K562 (cell line): ENCODE data around the gene WT1. TPM values are rescaled to one million over a fixed set of nuclear protein-coding genes. Genes with fewer than 3 reads are reported as not detected.

Experiments used
- CBFA2T3 ChIP-seq: fragments of 450-650 bp; IDR thresholded peaks from 2 replicates; pipeline ENCODE4 v1.6.1; 2017
- CREB3 ChIP-seq: fragments of 450-650 bp; conservative IDR thresholded peaks from 2 replicates; pipeline ENCODE4 v1.6.1; 2016; ENCODE audit warnings: missing genetic modification characterization, low read depth, mild to moderate bottlenecking, missing compliant biosample characterization, moderate library complexity
- CTCFL ChIP-seq: IDR thresholded peaks from 2 replicates; pipeline ENCODE4 v1.6.1; 2011; ENCODE audit warnings: borderline replicate concordance, low read depth, mild to moderate bottlenecking, moderate library complexity, low read length; ENCODE audit not compliant: insufficient read depth, poor library complexity, severe bottlenecking
- DNMT1 ChIP-seq: fragments of 450-650 bp; IDR thresholded peaks from 2 replicates; pipeline ENCODE4 v1.6.1; 2016; ENCODE audit warnings: antibody characterized with exemption, mild to moderate bottlenecking
- HOXB6 ChIP-seq: fragments of 250-450 bp; sonication (Bioruptor Pico); IDR thresholded peaks from 2 replicates; pipeline ENCODE4 v1.5.1; 2022; ENCODE audit warnings: mild to moderate bottlenecking, borderline replicate concordance
- JUNB ChIP-seq: fragments of 450-650 bp; formaldehyde crosslinking; conservative IDR thresholded peaks from 2 replicates; pipeline ENCODE4 v1.4.0; 2020; ENCODE audit warnings: mild to moderate bottlenecking
- NBN ChIP-seq: fragments of 450-650 bp; IDR thresholded peaks from 2 replicates; pipeline ENCODE4 v1.6.1; 2016; ENCODE audit warnings: low read depth, mild to moderate bottlenecking
- NR1H2 ChIP-seq: sonication (generic); formaldehyde crosslinking; IDR thresholded peaks from 2 replicates; pipeline ENCODE4 v1.4.0; 2020; ENCODE audit warnings: mild to moderate bottlenecking, missing genetic modification reagents
- PBX2 ChIP-seq, 2 experiments: IDR thresholded peaks in 1 of 2; conservative IDR thresholded peaks in 1 of 2; 2 replicates each; pipeline ENCODE4 v1.6.1; 2016; ENCODE audit warnings: low read depth in 2 of 2, mild to moderate bottlenecking in 1 of 2, missing compliant biosample characterization in 1 of 2, missing genetic modification characterization in 1 of 2, moderate library complexity in 1 of 2
- POLR2AphosphoS2 ChIP-seq: IDR thresholded peaks from 2 replicates; pipeline ENCODE4 v1.6.1; 2012; ENCODE audit warnings: low read length, improper control_type of control experiment
- RREB1 ChIP-seq: fragments of 250-450 bp; sonication (Bioruptor Pico); IDR thresholded peaks from 2 replicates; pipeline ENCODE4 v1.4.0; 2020
- SMARCE1 ChIP-seq: fragments of 450-650 bp; IDR thresholded peaks from 2 replicates; pipeline ENCODE4 v1.7.1; 2016; ENCODE audit warnings: mild to moderate bottlenecking
- USF1 ChIP-seq: sonication (generic); formaldehyde crosslinking; IDR thresholded peaks from 2 replicates; pipeline ENCODE4 v1.9.0; 2022; ENCODE audit warnings: mild to moderate bottlenecking, missing genetic modification reagents
- polyA plus RNA-seq, 8 experiments: library from polyadenylated mRNA; depleted of rRNA in 4 of 8; stranded (reverse) in 5 of 8; unstranded in 3 of 8; fragments of >200 nt; fragmentation: Nextera tagmentation in 2 of 8; fragmentation: Illumina TruSeq in 1 of 8; extraction: Ambion mirVana in 2 of 8; extraction: Trizol in 1 of 8; gene quantifications; 2 replicates each; pipeline versions ENCODE4 v1.2.1 to v1.2.3, GENCODE V29; 2011 to 2014; ENCODE audit warnings: inconsistent platforms in 1 of 8, missing spikeins in 1 of 8
- total RNA-seq, 7 experiments: library from RNA; depleted of rRNA in 6 of 7; stranded (reverse); fragments of >200 nt in 6 of 7; fragmentation: Illumina TruSeq in 2 of 7; extraction: Trizol in 2 of 7; gene quantifications; 2 replicates each; pipeline versions ENCODE4 v1.2.1 to v1.2.3, GENCODE V29; 2011 to 2021; ENCODE audit warnings: low replicate concordance in 1 of 7

WT1 gene
- total and polyA plus RNA-seq, 9 of the 15 experiments (the other 6 are each of a cell fraction or from before 2014, with no cell fraction given): 7.1 to 33.8 (median 19.4) TPM

GRCh38 chr11:32420937-32421901, 14.1 kb downstream of the WT1 start (continued):
- TF ChIP-seq CTCFL (no peak), HOXB6 (no peak), DNMT1 (no peak), PBX2 (CRISPR knock-in tag; IDR thresholded peaks at IDR 0.05; ENCODE audit: low read depth) (no peak), PBX2 (tag; conservative IDR thresholded peaks at IDR 0.05; ENCODE audit: low read depth) (no peak), RREB1 (CRISPR knock-in tag) (no peak), CREB3 (0 out of 2 replicates have a peak, but pooled peaks have one; percentile 71), USF1 (CRISPR knock-in tag) (no peak), NBN (no peak; the same call in 1 of the 2 replicates), JUNB (no peak), NR1H2 (no peak), POLR2AphosphoS2 (no peak), SMARCE1 (peak; percentile 64), CBFA2T3 (peak; percentile 50)
